Cerebellar cortex (tissue), 1 donor: ENCODE results near the gene PNMA8A.
A peak's percentile ranks its signal among the peaks of the same experiment; 100 is the strongest.
"Not testable (repeated sequence)": the region's sequence is repeated elsewhere in the genome, so short reads cannot be mapped to it uniquely, and the experiment has no call there.

ENCODE experiments used
- DNase-seq: peaks from one replicate; pipeline ENCODE4 v3.0.0-alpha.2; 2015; ENCODE audit warnings: low spot score

Gene PNMA8A

DNA sequence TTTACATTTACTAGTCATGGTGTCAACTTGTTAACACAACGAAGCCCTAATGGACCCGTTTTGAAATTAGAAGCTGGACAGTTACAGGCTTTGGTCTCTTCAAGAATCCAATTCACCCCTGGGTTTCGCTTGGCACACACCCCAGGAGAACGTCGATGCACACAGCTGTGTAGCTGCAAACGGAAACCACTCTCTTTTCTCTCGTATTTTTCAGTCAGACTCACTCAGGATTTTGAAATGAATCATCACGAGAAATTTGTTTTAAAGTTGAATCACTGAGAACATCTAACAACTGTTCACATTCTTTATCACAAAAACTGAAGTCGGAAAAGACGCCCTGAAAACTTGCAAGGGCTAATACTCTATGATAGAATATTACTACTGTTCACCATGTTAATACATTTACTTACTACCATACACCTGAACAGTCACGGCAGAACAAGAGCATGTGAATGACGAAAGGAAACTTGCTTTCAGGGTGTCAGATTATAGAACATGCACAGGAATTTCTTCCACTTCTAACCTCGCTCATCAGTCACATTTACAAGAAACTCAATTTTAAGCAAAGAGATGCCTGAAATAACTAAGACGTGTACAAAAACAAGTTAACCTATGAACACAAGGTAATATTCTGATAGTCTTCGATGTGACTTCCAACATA, 4.7 kb downstream of the PNMA8A start:
- no peak for DNase-seq

DNA sequence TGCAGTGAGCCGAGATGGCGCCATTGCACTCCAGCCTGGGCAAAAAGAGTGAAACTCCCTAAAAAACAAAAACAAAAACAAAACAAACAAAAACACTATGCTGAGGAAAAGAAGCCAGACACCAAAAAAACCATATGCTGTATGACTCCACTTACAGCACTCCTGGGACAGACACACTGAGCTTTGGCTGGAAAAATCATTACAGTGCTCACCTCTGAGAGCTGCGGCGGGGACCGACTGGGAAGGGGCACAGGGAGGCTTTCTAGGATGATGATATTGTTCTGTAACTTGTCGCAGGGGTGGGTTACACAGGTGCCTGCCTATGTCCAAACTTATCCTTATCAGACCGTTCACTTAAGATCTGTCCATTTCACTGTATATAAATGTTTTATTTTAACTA, 7.8 kb downstream of the PNMA8A start:
- no peak for DNase-seq

DNA sequence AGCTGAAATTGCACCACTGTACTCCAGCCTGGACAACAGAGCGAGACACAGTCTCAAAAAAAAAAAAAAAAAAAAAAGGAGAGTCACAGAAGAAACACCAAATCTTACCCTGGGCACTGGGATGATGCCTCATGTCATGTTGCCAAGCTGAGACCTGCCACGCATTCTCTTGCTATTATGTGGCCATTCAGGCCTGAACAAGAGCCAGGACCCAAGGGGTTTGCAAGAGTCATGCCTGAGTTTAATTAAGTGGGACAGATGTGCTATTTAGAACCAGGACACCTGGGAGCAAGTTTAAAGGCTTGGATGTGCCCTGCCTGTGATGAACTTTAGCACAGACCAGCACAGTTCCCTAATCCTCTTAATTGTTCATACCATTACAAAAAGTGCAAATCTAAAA, 9.8 kb downstream of the PNMA8A start:
- DNase-seq: no peak

DNA sequence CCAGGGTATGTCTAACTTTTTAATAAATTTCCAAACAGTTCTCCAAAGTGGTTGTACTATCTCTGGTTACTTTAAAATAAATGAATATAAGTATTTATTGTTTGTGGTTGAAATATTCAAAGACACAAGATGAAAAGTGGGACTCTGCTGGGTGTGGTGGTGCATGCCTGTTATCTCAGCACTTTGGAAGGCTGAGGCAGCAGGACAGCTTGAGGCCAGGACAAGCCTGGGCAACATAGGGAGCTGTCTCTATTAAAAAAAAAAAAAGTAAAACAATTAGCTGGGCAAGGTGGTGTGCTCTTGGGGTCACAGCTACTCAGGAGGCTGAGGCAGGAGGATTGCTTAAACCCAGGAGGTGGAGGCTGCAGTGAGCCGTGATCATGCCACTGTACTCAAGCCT, 10.4 kb downstream of the PNMA8A start:
- DNase-seq: no peak

DNA sequence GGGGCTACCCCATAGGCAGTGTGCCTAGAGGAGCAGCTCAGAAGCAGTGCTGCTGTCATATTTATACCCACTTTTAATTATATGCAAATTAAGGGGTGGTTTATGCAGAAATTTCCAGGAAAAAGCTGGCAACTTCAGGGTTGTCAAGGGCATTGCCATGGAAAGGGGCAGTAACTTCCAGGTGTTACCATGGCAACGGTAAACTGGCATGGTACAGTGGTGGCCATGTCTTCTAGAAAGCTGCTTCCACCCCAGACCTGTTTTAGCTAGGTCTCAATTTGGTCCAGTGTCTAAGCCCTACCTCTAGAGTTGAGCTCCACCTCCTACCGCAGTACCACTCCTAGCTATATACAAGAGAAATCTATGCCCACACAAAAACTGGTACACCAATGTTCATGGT, 11.3 kb downstream of the PNMA8A start:
- no peak for DNase-seq

DNA sequence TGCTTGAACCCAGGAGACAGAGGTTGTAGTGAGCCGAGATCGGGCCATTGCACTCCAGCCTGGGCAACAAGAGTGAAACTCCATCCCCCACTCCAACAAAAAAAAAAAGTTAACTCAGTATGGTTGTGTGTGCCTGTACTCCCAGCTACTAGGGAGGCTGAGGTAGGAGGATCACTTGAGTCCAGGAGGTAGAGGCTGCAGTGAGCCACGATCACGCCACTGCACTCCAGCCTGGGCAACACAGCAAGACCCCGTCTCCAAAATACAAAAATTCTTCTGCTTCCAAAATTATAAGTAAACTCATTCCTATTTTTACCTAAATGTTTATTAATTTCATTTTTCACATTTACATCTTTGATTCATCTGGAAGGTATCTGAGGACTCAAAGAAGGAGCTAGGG, 14.4 kb downstream of the PNMA8A start:
- DNase-seq: no peak

DNA sequence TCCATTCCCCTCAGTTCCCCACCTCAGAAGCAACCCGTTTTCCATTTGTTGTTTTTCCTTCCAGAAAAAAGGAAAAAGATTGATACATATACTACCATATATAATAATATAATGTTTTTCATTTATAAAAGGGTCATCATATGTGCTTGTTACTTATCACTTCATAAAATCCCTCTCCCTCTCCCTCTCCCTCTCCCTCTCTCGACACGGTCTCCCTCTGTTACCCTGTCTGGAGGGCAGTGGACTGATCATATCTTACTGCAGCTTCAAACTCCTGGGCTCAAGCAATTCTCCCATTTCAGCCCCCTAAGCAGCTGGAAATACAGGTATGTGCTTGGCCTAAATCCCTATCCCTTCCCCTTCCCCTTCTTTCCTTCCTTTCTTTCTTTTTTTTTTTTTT, 17.1 kb downstream of the PNMA8A start:
- no peak for DNase-seq

DNA sequence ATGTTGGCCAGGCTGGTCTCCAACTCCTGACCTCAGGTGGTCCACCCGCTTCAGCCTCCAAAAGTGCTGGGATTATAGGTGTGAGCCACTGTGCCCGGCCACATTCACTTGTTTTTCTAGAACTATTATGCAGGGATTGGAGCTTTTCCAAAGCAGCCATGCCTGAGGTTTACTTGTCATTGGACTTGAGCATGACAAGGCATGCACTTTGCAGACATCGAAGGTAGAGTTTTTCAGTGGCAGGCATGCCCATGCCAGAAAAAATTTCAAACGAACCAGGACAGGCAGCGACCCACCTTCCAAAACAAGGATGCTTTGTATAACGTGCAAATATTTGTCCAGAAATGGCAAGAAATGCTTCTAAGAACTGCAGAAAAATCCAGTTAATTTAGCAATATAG, 17.7 kb downstream of the PNMA8A start:
- no peak for DNase-seq

DNA sequence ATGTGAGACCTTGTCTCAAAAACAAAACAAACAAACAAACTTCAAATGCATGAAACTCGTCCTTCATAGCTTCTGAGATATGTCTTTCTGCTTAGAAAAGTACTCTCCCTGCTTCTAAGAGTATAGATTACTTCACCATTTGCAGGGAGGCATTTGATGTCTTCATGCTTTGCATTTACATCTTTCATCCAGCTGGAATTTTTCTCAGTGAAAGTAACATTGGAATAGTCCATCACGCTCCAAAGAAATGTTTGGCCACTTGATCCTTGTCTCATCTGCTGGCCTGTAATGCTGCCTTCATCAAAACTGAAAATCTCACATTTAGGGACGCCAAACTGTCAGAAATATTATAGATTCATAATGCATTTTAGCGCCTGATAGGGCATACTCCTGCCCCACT, 19.2 kb downstream of the PNMA8A start:
- DNase-seq: no peak

DNA sequence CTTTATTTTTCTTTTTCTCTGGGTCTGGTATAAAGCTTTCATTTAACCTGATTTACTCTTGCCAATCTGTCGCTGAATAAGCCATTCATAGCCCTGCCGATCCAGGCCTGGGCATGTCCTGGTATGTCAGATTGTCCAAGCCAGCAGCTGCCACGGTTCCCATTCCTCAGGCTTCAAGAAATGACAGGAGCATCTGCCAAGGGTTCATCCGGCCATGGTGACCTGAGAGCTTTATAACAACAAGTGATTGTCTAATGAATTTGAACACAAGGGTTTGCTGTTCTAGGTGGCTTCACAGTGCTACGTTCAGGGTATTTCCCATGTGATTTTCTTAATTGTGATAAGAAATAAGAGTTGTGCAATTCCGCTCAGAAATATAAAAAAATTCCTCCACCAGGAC, 20.0 kb downstream of the PNMA8A start:
- no peak for DNase-seq

DNA sequence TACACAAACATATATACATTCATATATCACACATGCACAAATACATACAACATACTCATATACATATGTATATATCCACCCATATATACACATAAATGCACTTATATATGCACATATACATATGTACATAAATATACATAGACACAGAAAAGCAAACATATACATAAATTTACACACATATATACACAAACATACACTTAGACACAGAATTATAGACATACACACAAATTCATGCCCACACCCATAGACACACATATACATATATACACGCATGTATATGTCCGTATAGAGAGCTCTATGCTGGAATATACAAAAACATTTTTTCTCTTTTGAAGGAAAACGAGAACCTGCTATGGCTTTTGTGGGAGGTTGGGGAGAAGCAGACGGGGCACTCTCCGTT, 20.6 kb downstream of the PNMA8A start:
- DNase-seq: no peak

DNA sequence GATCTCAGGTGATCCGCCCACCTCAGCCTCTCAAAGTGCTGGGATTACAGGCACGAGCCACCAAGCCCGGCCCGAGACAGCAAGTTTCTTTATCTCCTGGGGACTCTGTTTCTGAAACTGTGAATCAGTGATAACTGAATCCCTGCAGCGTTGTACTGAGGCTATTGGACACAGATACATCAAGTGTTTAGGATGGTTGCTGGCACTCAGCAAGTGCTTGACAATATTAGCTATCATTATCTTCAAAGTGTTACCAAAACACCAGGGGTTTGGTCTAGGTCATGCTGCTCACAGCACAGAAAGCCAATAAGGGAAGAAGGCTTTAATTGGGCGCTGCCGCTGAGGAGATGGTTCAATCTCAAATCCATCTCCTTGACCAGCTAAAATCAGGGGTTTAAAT, 22.1 kb downstream of the PNMA8A start:
- no peak for DNase-seq

DNA sequence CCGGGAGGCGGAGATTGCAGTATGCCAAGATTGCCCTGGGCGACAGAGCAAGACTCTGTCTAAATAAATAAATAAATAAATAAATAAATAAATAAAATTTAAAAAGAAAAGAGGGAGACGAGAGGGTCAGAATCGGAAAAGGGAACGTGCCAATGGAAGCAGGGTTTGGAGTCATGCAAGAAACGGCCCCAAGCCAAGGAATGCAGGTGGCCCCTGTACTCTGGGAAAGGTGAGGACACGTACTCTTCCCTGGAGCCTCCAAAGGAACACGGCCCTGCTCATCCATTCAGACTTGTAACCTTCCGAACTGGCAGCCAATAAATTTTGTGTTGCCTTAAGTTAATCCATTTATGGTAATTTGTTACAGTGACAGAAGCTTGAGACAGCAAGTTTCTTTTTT, 22.8 kb downstream of the PNMA8A start:
- DNase-seq: no peak

DNA sequence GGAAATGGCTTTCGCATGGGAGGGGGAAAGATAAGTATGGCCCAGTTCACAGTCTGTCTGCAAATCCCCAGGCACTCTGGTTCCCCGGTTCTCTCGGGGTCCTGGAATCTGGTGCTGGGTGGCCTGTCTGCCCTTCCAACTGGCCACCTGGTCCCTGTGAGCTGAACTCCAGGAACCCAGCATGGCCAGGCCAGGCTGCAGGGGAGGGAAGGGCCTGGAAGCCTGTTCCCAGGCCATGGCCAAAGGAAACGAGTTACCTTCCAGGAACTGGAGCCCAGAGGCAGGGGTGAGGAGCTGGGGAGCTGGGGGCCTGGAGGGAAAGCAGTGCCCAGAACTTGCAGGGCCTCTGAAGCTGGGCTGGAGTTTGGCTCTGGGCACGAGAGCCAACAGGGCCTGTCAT, 23.5 kb downstream of the PNMA8A start:
- no peak for DNase-seq

DNA sequence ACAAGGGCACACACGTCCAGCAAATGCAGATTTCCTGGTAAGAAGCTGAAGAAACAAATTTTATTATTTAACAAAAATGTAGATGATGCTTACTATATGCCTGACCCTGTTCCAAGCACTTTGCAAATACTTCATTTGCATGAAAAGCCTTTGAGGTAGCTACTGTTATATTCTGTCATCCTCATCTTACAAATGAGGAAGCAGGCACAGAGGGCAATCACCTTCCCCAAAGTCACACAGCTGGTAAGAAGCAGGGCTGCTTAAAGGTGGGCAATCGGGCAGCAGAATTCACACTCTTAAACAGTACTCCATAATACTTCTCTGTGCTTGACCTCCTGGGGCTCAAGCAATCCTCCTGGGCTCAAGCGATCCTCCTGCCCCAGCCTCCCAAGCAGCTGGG, 24.4 kb downstream of the PNMA8A start:
- no peak for DNase-seq

DNA sequence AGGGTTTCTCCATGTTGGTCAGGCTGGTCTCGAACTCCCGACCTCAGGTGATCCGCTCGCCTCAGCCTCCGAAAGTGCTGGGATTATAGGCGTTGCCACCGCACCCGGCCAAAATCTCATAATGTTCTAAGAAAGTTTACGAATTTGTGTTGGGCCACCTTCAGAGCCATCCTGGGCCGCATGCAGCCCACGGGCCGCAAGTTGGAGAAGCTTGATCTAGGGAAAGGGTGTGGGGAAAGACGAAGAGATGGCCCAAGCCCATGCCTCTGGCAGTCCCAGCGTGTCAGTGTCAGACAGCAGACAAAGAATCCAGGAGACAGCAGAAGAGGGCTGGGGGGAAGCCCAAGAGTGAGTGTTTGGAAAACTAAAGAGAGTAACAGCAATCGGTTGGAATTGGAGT, 25.3 kb downstream of the PNMA8A start:
- DNase-seq: no peak

DNA sequence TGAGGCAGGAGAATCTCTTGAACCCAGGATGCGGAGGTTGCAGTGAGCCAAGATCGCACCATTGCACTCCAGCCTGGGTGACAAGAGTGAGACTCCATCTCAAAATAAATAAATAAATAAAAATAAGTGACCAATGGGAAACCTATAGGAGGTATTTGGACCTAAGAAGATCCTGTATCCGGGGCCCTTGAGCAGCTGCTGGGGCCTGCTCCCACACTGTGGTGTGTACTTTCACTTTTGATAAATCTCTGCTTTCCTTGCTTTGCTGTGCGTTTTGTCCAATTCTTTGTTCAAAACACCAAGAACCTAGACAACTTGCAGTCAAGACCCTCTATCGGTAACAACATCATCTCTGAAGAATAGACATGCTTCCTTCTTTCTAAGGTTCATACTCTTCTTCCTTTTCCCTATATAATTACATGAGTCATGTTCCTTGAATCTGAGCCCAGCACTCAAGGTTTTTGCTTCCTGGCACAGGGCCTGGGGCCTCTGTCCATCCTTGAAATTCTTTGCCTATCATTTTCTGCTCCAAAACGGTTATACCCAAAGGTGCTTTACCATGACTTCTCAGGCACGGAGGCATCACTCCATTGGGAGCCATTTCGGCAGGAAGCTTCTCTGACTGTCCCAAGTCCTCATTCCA, 28.4 kb downstream of the PNMA8A start:
- no peak for DNase-seq

DNA sequence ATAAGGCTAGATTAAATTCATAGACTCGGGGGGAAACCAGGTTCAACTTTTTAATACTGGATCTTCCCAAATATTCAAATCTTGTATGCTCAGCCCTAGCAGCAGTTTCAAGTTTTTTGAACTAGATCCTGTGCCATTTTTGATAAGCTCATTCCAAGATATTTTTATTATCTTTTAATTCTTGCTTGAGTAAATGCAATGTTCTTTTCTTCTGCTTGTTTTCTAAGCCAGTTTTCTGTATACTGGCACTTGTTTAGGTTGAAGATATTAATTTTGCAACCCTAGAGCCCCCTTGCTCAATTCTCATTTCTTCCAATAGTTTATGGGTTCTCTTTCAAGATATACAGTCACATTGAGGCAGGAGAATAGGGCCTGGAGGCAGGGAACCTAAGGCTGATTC, 29.5 kb downstream of the PNMA8A start:
- no peak for DNase-seq

DNA sequence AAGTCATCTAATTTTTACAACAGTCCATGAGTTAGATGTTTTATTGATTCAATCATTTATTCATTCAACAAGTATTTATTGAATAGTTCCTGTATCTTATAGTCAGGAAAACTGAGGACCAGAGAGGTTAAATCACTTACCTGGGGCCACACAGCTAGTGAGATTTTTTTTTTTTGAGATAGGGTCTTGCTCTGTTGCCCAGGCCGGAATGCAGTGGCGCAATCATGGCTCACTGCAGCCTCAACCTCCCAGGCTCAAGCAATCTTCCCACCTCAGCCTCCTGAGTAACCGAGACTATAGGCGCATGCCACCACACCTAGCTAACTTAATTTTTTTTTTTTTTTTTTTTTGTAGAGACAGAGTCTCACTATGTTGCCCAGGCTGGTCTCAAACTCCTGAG, 35.7 kb downstream of the PNMA8A start:
- DNase-seq: not testable (repeated sequence)

DNA sequence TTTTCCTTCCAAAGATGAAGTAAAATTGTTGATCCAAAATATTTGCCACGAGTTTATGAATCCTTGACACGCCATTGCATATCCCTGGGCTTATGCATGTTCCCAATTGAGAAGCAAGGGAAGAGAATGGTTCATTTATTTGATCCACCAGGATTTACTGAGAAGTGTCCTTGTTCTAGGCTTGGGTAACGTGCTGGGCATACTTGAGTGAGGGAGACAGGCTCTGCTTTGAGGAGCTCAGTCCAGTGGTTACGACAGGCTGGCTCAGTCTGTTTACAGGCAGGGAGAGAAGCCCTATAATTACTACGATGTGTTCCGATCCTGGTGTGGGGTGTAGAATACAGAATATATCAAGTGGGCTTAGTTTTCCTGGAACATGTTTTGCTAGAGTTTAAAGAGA, 36.4 kb downstream of the PNMA8A start:
- no peak for DNase-seq

DNA sequence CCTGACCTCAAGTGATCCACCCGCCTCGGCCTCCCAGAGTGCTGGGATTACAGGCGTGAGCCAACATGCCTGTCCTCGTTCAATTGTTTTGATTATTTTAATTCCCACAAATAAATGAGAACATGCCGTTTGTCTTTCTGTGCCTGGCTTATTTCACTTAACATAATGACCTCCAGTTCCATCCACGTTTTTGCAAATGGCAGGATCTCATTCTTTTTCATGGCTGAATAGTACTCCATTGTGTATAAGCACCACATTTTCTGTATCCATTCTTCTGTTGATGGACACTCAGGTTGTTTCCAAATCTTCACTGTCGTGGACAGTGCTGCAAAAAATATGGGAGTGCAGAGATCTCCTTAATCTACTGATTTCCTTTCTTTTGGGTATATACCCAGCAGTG, 37.9 kb downstream of the PNMA8A start:
- not testable (repeated sequence) for DNase-seq

DNA sequence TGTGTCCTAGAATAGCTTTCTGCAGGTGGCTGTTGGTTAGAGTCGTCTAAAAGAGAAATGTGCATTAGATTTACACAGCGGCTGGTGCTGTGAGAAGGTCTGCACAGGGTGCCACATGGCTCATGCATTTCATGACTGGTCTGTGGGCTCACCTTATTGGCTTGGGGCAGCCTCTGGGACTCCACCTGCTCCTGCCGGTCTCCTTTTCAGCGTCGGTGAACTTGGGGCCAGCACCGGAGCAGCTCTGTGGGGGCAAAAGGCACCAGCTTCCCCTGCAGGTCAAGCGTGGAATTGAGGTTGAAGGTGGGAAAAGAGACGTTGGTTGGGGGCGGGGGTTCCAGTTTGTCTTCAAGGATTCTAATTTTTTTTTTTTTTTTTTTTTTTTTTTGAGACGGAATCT, 39.5 kb downstream of the PNMA8A start:
- DNase-seq: peak; percentile 47

DNA sequence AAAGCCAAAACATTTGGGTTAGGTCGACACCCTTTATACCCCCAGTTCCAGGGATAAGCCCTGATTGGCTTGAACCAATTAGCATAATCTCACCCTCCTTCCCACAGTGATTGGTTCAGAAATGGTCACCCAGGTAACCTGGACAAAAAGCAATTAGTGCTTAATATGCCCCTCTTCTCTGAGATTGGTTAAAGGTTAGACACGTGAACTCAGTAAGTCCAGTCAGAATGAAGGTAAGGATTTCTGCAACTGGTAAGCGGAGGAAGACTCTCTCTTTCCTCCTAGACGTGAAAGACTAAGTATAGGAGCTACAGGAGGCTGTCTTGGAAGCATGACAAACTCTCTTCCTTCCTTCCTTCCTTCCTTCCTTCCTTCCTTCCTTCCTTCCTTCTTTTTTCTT, 41.4 kb downstream of the PNMA8A start:
- no peak for DNase-seq
